ENCODE results near the gene PNRC1.
A peak's percentile ranks its signal among the peaks of the same experiment; 100 is the strongest.

PNRC1 gene

DNA sequence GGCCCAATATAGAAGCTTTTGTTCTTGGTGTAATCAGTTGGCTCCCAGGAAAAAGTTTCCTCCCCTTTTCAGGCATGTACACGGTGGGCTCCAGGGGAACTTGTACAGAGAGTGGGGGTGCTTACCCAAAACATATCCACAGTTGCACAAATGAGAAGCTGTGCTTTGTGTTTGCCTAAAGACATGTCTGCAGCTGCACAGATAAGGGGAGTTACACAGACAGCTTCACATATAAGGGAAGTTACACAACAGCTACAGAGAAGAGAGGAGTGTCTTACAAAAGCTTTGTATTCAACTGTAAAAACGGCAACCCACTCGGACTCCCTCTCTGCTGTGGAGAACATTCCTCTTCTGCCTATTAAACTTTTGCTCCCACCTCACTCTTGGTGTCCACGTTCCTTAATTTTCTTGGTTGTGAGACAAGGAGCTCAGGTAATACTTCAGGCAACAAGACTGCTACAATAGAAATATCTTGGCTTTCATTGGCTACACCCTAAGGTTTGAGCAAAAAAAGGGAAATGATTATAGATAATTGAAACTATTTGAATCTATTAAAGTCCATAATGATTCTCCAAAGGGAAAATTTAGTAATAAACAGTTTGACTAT lies 7.4 kb upstream of the PNRC1 start:
- Histone ChIP-seq H3K27me3 (ENCODE audit: insufficient read depth, low read depth, severe bottlenecking) (no peaks in the 10 kb centered on the region), H3K9me3 (ENCODE audit: severe bottlenecking) (peaks cover 2% of the 10 kb centered on the region), H3K27ac (no peak overlapping the region), H3K36me3 (no peaks in the 10 kb centered on the region), H3K4me3 (ENCODE audit: low read depth, low read length) (no peak overlapping the region)
- no peak for DNase-seq
- TF ChIP-seq, protein P1, sequence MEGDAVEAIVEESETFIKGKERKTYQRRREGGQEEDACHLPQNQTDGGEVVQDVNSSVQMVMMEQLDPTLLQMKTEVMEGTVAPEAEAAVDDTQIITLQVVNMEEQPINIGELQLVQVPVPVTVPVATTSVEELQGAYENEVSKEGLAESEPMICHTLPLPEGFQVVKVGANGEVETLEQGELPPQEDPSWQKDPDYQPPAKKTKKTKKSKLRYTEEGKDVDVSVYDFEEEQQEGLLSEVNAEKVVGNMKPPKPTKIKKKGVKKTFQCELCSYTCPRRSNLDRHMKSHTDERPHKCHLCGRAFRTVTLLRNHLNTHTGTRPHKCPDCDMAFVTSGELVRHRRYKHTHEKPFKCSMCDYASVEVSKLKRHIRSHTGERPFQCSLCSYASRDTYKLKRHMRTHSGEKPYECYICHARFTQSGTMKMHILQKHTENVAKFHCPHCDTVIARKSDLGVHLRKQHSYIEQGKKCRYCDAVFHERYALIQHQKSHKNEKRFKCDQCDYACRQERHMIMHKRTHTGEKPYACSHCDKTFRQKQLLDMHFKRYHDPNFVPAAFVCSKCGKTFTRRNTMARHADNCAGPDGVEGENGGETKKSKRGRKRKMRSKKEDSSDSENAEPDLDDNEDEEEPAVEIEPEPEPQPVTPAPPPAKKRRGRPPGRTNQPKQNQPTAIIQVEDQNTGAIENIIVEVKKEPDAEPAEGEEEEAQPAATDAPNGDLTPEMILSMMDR (IDR thresholded peaks at IDR 0.05; ENCODE audit: low read depth, low read length) = no peak

DNA sequence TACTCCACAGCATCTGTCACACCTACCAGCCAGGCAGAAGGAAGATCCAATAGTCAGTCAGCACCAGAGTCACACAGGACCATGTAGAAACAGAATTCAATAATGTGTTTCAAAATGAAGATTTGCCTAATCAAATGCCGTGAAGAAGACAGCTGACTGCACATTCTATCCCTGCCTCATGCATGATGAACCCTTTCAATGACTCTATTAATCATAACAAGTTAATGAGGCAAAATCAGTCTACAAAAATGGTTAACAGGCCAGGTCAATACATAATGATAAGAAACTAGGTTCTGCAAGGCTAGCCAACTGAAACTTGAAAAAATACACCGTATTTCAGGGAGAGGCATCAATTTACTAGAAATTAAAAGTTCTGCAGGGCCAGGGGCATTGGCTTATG lies 6.7 kb upstream of the PNRC1 start:
- TF ChIP-seq, protein P1 (IDR thresholded peaks at IDR 0.05; ENCODE audit: low read depth, low read length) = no peak
- no peak overlapping the region for H3K27ac ChIP-seq

DNA sequence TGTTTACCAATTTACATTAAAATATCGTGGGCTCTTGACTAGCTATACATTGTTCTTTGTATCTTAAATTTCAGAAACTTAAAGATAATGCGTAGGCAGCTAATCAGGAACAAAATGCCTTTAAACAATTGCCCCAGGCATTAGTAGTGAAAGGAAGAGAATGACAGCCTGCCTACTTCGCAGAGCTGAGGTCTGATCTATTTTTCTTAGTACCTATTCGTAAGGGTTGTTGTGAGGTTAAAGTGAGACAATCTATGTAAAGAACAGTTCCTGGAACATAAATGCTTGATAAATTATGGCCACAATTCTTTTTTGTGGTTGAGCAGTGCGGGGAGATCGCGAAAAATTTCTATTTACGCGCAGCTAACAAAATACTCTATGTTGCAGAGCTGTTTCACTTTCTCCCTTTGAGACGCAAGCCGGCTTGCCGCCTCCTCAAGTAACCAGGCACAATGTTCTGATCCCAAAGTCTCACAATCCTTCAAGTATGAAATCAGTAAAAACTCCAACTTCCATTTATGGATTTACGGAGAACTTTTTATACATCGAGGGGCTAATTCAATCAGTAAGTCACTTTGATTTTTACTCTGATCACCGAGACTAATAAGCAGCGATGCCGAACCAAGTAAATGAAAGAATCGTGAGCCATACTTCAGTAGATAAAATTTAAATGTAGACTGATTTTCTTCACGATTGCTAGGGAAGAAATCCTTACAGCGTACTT lies 878 bp upstream of the PNRC1 start:
- Histone ChIP-seq H3K27me3 (ENCODE audit: insufficient read depth, low read depth, severe bottlenecking) (no peaks in the 10 kb centered on the region), H3K27ac (peak overlapping the region; percentile 98; the same call in 1 of the 2 replicates), H3K9me3 (ENCODE audit: severe bottlenecking) (peaks cover 2% of the 10 kb centered on the region), H3K4me3 (ENCODE audit: low read depth, low read length) (peak overlapping the region; percentile 96), H3K36me3 (peaks cover 16% of the 10 kb centered on the region)
- TF ChIP-seq, protein P1 (IDR thresholded peaks at IDR 0.05; ENCODE audit: low read depth, low read length) = no peak
- DNase-seq = no peak

More for the DNA sequence above, 6.7 kb upstream of the PNRC1 start:
- Histone ChIP-seq H3K4me3 (ENCODE audit: low read depth, low read length) (no peak overlapping the region), H3K9me3 (ENCODE audit: severe bottlenecking) (peaks cover 2% of the 10 kb centered on the region), H3K36me3 (no peaks in the 10 kb centered on the region), H3K27me3 (ENCODE audit: insufficient read depth, low read depth, severe bottlenecking) (no peaks in the 10 kb centered on the region)
- no peak for DNase-seq

DNA sequence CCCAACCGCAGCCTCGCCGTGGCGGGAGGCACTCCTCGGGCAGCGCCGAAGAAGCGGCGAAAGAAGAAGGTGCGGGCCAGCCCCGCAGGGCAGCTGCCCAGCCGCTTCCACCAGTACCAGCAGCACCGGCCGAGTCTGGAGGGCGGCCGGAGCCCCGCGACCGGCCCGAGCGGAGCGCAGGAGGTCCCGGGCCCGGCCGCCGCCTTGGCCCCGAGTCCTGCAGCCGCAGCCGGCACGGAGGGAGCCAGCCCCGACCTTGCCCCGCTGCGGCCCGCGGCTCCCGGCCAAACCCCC lies 525 bp downstream of the PNRC1 start:
- TF ChIP-seq, protein P1 (IDR thresholded peaks at IDR 0.05; ENCODE audit: low read depth, low read length) = no peak
- no peak for DNase-seq
- peaks cover 27% of the 10 kb centered on the region for H3K36me3 ChIP-seq
- H3K27me3 ChIP-seq (ENCODE audit: insufficient read depth, low read depth, severe bottlenecking) = no peaks in the 10 kb centered on the region
- peak overlapping the region; percentile 96 for H3K4me3 ChIP-seq (ENCODE audit: low read depth, low read length)
- H3K9me3 ChIP-seq (ENCODE audit: severe bottlenecking) = peaks cover 2% of the 10 kb centered on the region
- peak overlapping the region; percentile 98 for H3K27ac ChIP-seq

DNA sequence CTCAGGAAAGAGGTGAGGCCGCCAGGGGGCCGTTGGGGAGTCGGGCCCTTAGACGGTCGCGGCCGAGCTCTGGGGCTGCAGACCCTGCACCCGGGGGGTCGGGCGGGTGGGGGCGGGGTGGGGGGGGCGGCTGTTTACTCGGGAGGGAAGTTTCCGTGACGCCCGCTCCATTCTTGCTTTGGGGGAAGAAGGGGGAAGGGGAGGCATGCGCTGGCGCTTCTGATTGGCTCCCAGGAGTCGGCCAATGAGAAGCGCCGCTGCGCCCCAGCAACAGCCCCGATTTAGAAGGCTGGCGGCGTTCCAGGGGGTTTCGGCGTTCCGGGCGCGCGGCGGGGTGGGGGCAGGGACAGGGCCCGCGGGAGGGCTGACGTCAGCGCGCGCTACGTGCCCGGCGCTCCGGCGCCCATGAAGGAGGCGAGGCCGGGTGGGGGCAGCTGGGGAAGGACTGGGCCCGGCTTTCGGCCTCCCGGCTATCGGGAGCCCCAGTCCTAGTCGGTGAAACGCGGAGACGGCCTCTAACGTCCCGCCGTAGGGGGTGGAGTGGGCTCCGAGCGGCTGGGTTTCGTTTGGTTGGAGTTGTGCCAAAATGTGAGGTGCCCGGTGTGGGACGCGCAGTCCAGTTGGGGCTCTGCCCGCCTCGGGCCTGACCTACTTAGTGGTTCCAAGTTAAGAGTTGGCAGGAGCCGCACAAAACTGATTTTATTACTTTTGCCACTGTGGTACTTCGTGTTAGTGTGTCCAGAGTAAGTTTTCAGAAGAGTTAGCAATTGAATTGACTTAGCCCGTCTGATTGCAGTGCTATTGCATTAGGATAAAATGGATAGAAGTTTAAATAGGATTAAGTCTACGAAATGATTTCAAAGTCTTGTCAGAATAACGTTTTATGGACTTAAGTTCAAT lies 1.1 kb downstream of the PNRC1 start:
- H3K9me3 ChIP-seq (ENCODE audit: severe bottlenecking) = peaks cover 2% of the 10 kb centered on the region
- H3K27ac ChIP-seq = peak overlapping the region; percentile 98
- peaks cover 27% of the 10 kb centered on the region for H3K36me3 ChIP-seq
- peak overlapping the region; percentile 96 for H3K4me3 ChIP-seq (ENCODE audit: low read depth, low read length)
- TF ChIP-seq, protein P1 (IDR thresholded peaks at IDR 0.05; ENCODE audit: low read depth, low read length) = 0 out of 2 replicates have a peak, but pooled peaks have one; percentile 5
- DNase-seq = peak; percentile 97
- no peaks in the 10 kb centered on the region for H3K27me3 ChIP-seq (ENCODE audit: insufficient read depth, low read depth, severe bottlenecking)

Measured in WERI-Rb-1 (cell line).